Mesendoderm (in vitro differentiated cells): ENCODE results near the gene IRAK2.

Experiments
- DNase-seq: peaks from one replicate; pipeline ENCODE4 v3.0.0; 2013
- H2AK5ac ChIP-seq: 2 replicates; pipeline ENCODE4 v1.6.1; 2013; ENCODE audit warnings: low read length, inconsistent platforms
- H2BK120ac ChIP-seq: 2 replicates; pipeline ENCODE4 v1.6.1; 2013; ENCODE audit warnings: low read depth, mild to moderate bottlenecking, low read length, moderate library complexity, mixed read lengths
- H2BK15ac ChIP-seq: replicated peaks from 2 replicates; pipeline ENCODE4 v1.6.1; 2013; ENCODE audit warnings: low read depth, mild to moderate bottlenecking, moderate library complexity
- H2BK5ac ChIP-seq: 2 replicates; pipeline ENCODE4 v1.6.1; 2013; ENCODE audit warnings: low read length, inconsistent platforms
- H3K18ac ChIP-seq: 2 replicates; pipeline ENCODE4 v1.6.1; 2013; ENCODE audit warnings: mild to moderate bottlenecking, low read length, mixed read lengths
- H3K23ac ChIP-seq: one replicate; pipeline ENCODE4 v1.6.1; 2013; ENCODE audit warnings: low read length
- H3K27ac ChIP-seq: 2 replicates; pipeline ENCODE4 v1.5.1; 2013; ENCODE audit warnings: low read depth, mild to moderate bottlenecking, inconsistent platforms, low read length, moderate library complexity
- H3K27me3 ChIP-seq: 2 replicates; pipeline ENCODE4 v1.6.1; 2013; ENCODE audit warnings: low read length, control low read depth, mild to moderate bottlenecking, inconsistent platforms; ENCODE audit not compliant: insufficient read depth, poor library complexity
- H3K36me3 ChIP-seq: 2 replicates; pipeline ENCODE4 v1.6.1; 2013; ENCODE audit warnings: low read length, inconsistent platforms; ENCODE audit not compliant: control insufficient read depth, insufficient read depth
- H3K4ac ChIP-seq: one replicate; pipeline ENCODE4 v1.6.1; 2013; ENCODE audit warnings: low read depth, mild to moderate bottlenecking, low read length, moderate library complexity
- H3K4me1 ChIP-seq: 2 replicates; pipeline ENCODE4 v1.6.1; 2013; ENCODE audit warnings: low read depth, low read length, inconsistent platforms; ENCODE audit not compliant: control insufficient read depth
- H3K4me2 ChIP-seq: 2 replicates; pipeline ENCODE4 v1.6.1; 2013; ENCODE audit warnings: low read length
- H3K4me3 ChIP-seq: 2 replicates; pipeline ENCODE4 v1.5.1; 2013; ENCODE audit warnings: mild to moderate bottlenecking, low read length
- H3K56ac ChIP-seq: one replicate; pipeline ENCODE4 v1.6.1; 2013; ENCODE audit warnings: low read length
- H3K79me1 ChIP-seq: 2 replicates; pipeline ENCODE4 v1.6.1; 2013; ENCODE audit warnings: low read length, inconsistent platforms
- H3K79me2 ChIP-seq: 2 replicates; pipeline ENCODE4 v1.6.1; 2013; ENCODE audit warnings: mild to moderate bottlenecking, low read length; ENCODE audit not compliant: control insufficient read depth, insufficient read depth
- H3K9ac ChIP-seq: 2 replicates; pipeline ENCODE4 v1.6.1; 2013; ENCODE audit warnings: low read length, inconsistent platforms
- H4K5ac ChIP-seq: one replicate; pipeline ENCODE4 v1.6.1; 2013; ENCODE audit warnings: low read length
- H4K8ac ChIP-seq: one replicate; pipeline ENCODE4 v1.6.1; 2013; ENCODE audit warnings: low read depth, mild to moderate bottlenecking, control low read depth, low read length, moderate library complexity
- WGBS: extraction: QIAGEN DNeasy Blood & Tissue Kit; methylation state at CpG from one replicate; pipeline ENCODE4 v1.1.7; 2013; ENCODE audit warnings: low lambda C conversion rate, missing lambda C conversion rate; ENCODE audit not compliant: insufficient coverage; ENCODE audit errors: extremely low coverage; 5-methylcytosine and 5-hydroxymethylcytosine counted together

Gene IRAK2

DNA sequence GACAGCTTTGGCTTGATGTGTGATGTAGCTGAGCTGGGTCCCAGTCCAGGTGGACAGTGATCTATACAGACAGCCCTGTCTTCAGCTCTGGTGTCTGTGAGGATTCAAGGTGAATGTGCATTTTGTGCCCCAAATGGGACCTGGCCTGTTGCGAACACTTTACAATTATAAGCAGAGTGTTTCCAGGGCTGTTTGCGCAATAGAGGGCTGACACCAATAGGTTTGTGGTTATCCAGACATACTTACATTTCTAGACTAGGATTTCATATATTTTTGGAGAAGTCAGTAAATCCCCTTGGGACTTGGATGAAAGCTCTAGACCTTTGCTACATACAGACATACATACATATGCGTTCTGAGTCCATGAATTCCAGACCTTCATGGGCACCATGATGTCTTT lies 79.3 kb downstream of the IRAK2 start:
- no peak overlapping the region for H2BK15ac ChIP-seq
- H3K4me1 ChIP-seq: no peaks in the 10 kb centered on the region
- H3K9ac ChIP-seq: no peak overlapping the region
- H3K79me2 ChIP-seq: peaks cover under 1% of the 10 kb centered on the region
- H3K27ac ChIP-seq: no peak overlapping the region
- no peak overlapping the region for H2BK5ac ChIP-seq
- WGBS: no CpG with 5 or more reads among the region's 3 CpGs
- no peaks in the 10 kb centered on the region for H3K27me3 ChIP-seq
- DNase-seq: no peak
- H3K79me1 ChIP-seq: peaks cover 1% of the 10 kb centered on the region
- no peak overlapping the region for H3K56ac ChIP-seq
- H2BK120ac ChIP-seq: no peak overlapping the region
- H3K18ac ChIP-seq: no peak overlapping the region
- H3K23ac ChIP-seq: no peak overlapping the region
- no peak overlapping the region for H3K4me3 ChIP-seq
- no peaks in the 10 kb centered on the region for H3K36me3 ChIP-seq
- H3K4me2 ChIP-seq: no peak overlapping the region
- no peak overlapping the region for H4K5ac ChIP-seq
- no peak overlapping the region for H2AK5ac ChIP-seq
- no peak overlapping the region for H3K4ac ChIP-seq
- no peak overlapping the region for H4K8ac ChIP-seq

GRCh38 chr3:10245081-10245712 lies 80.5 kb downstream of the IRAK2 start:
- H3K4me3 ChIP-seq: no peak overlapping the region
- H2AK5ac ChIP-seq: no peak overlapping the region
- no peaks in the 10 kb centered on the region for H3K4me1 ChIP-seq
- H4K8ac ChIP-seq: no peak overlapping the region
- H3K79me2 ChIP-seq: peaks cover 5% of the 10 kb centered on the region
- no peaks in the 10 kb centered on the region for H3K27me3 ChIP-seq
- no peak overlapping the region for H3K18ac ChIP-seq
- H3K27ac ChIP-seq: no peak overlapping the region
- H3K23ac ChIP-seq: no peak overlapping the region
- no peak overlapping the region for H3K4ac ChIP-seq
- H2BK5ac ChIP-seq: no peak overlapping the region
- H2BK15ac ChIP-seq: no peak overlapping the region
- H3K56ac ChIP-seq: no peak overlapping the region
- H3K79me1 ChIP-seq: peaks cover 7% of the 10 kb centered on the region
- WGBS: no CpG with 5 or more reads among the region's 6 CpGs
- no peak overlapping the region for H4K5ac ChIP-seq
- no peak overlapping the region for H2BK120ac ChIP-seq
- DNase-seq: no peak
- H3K9ac ChIP-seq: no peak overlapping the region
- no peaks in the 10 kb centered on the region for H3K36me3 ChIP-seq
- no peak overlapping the region for H3K4me2 ChIP-seq

- Histone ChIP-seq H3K79me2 (peaks cover 14% of the 10 kb centered on the region), H2BK15ac (no peak overlapping the region), H2BK5ac (no peak overlapping the region), H4K8ac (no peak overlapping the region), H3K36me3 (no peaks in the 10 kb centered on the region), H2BK120ac (no peak overlapping the region), H3K23ac (no peak overlapping the region), H3K27me3 (no peaks in the 10 kb centered on the region), H3K4ac (no peak overlapping the region), H3K4me3 (no peak overlapping the region), H3K56ac (no peak overlapping the region), H3K27ac (no peak overlapping the region), H3K79me1 (peaks cover 11% of the 10 kb centered on the region), H3K4me1 (peaks cover 2% of the 10 kb centered on the region), H3K4me2 (peak overlapping the region; percentile 44), H3K18ac (no peak overlapping the region), H3K9ac (no peak overlapping the region), H2AK5ac (no peak overlapping the region), H4K5ac (no peak overlapping the region)
- no CpG with 5 or more reads among the region's 14 CpGs for WGBS
- DNase-seq: no peak
Measured at GRCh38 chr3:10247679-10248183, 83.0 kb downstream of the IRAK2 start.

DNA sequence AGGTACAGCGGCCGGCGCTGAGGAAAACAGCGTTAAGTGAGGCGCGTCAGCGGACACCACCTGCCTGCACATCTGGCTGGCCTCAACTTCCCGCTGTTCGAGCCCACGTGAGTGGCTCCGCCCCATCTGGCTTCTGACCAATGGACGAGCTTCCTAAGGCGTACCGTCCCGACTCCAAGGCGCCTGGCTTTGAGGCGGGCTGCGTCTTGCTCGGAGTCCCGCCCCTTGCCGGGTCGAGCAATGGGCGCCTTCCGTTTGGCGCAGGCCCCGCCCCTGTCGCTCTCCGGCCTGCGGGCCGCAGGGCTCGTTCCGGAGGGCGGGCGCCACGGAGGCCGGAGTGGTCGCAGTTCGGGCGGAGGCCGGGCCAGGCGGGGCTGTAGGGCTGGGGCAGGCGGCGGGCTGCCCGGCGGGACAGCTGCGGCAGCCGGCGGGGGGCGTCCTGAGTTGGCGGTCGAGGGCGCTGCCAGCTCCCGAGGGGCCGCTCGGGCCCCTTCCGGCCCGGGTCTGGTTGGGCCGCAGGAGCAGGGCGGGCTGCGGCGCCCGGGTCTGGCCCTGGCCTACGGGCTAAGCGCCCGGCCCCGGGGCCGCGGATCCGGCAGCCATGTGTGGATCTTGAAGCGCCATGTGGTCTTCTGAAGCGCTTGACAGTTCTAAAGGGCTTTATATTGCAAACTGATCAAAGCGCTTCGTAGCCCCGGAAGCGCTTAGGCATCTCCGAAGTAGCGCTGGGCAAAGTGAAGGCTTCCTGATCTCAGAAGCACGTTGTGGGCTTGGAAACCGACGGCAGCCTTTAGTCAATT lies 83.7 kb downstream of the IRAK2 start, which contains the start of gene TATDN2:
TSS of gene TATDN2 (plus strand) at position 276 of the 800 bp plus-strand sequence. CDS start 742 bp downstream, outside the sequence.
- Histone ChIP-seq H2BK5ac (no peak within 1 kb of the TSS), H3K27ac (peak within 1 kb of the TSS; percentile 70), H3K23ac (no peak within 1 kb of the TSS), H3K4me2 (peak within 1 kb of the TSS; percentile 89), H2BK120ac (no peak within 1 kb of the TSS), H3K79me2 (peaks cover 16% of the 10 kb centered on the region), H3K9ac (peak within 1 kb of the TSS; percentile 78), H3K56ac (peak within 1 kb of the TSS; percentile 69), H3K4me3 (peak within 1 kb of the TSS; percentile 65), H3K18ac (peak within 1 kb of the TSS; percentile 85), H3K4me1 (peaks cover 2% of the 10 kb centered on the region), H4K5ac (no peak within 1 kb of the TSS), H4K8ac (peak within 1 kb of the TSS; percentile 81), H3K36me3 (no peaks in the 10 kb centered on the region), H2AK5ac (no peak within 1 kb of the TSS), H3K4ac (peak within 1 kb of the TSS; percentile 70), H2BK15ac (no peak within 1 kb of the TSS), H3K79me1 (peaks cover 14% of the 10 kb centered on the region), H3K27me3 (no peaks in the 10 kb centered on the region)
- peak; percentile 99 for DNase-seq
- WGBS: no CpG with 5 or more reads among the region's 80 CpGs

DNA sequence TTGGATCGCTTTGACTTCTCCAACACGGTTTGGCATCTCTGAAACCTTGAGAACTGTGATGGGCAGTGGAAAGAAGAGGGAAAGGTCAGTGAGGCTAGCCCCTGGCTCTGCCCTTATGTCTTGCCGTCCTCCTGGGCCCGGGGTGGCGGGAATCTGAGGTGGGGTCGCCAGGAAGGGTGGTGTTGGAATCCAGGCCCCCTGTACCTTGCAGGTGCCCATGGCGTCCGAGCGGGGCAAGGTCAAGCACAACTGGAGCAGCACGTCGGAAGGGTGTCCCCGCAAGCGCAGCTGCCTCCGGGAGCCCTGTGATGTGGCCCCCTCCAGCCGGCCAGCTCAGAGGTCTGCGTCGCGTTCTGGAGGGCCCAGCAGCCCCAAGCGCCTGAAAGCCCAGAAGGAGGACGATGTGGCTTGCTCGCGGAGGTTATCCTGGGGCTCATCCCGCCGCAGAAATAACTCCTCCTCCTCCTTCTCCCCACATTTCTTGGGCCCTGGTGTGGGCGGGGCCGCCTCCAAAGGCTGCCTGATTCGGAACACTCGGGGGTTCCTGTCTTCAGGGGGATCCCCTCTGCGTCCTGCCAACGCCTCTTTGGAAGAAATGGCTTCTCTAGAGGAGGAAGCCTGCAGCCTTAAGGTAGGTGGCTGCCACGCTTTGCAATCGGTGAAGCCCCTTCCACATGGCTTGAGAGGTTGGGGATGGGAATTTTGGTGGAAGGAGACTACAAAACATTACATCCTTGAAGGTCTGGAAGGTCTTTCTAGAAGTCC lies 84.4 kb downstream of the IRAK2 start:
- H3K56ac ChIP-seq: peak overlapping the region; percentile 69
- WGBS: no CpG with 5 or more reads among the region's 32 CpGs
- peaks cover 16% of the 10 kb centered on the region for H3K79me2 ChIP-seq
- H3K27ac ChIP-seq: no peak overlapping the region
- no peak overlapping the region for H2BK15ac ChIP-seq
- no peak overlapping the region for H2BK120ac ChIP-seq
- H3K79me1 ChIP-seq: peaks cover 16% of the 10 kb centered on the region
- H3K18ac ChIP-seq: peak overlapping the region; percentile 85
- no peak overlapping the region for H2AK5ac ChIP-seq
- H3K4me1 ChIP-seq: peaks cover 2% of the 10 kb centered on the region
- H3K9ac ChIP-seq: peak overlapping the region; percentile 78
- H3K4ac ChIP-seq: no peak overlapping the region
- H3K36me3 ChIP-seq: no peaks in the 10 kb centered on the region
- H3K27me3 ChIP-seq: no peaks in the 10 kb centered on the region
- peak overlapping the region; percentile 65 for H3K4me3 ChIP-seq
- peak overlapping the region; percentile 89 for H3K4me2 ChIP-seq
- H3K23ac ChIP-seq: no peak overlapping the region
- no peak overlapping the region for H4K5ac ChIP-seq
- DNase-seq: peak; percentile 45
- no peak overlapping the region for H2BK5ac ChIP-seq
- no peak overlapping the region for H4K8ac ChIP-seq
